Spinal cord (tissue), 10 donors: ENCODE measurements around the gene UBASH3B. TPM values are rescaled to one million over a fixed set of nuclear protein-coding genes. Genes with fewer than 3 reads are reported as not detected.
A peak's percentile ranks its signal among the peaks of the same experiment; 100 is the strongest.

Experiments used
- DNase-seq, 6 donors: peaks; one replicate each; pipeline versions ENCODE4 v3.0.0 to v3.0.0-alpha.2; 2013 to 2015; ENCODE audit warnings: low spot score in 6 of 6, low read depth in 4 of 6
- H3K27ac ChIP-seq: one replicate; pipeline ENCODE4 v1.5.1; 2013; ENCODE audit warnings: low read depth, low read length, control low read depth
- H3K27me3 ChIP-seq: one replicate; pipeline ENCODE4 v1.6.1; 2013; ENCODE audit warnings: low read length; ENCODE audit not compliant: control insufficient read depth, insufficient read depth
- H3K36me3 ChIP-seq: one replicate; pipeline ENCODE4 v1.6.1; 2013; ENCODE audit warnings: low read length; ENCODE audit not compliant: control insufficient read depth, insufficient read depth
- H3K4me1 ChIP-seq: one replicate; pipeline ENCODE4 v1.6.1; 2013; ENCODE audit warnings: low read length; ENCODE audit not compliant: control insufficient read depth, insufficient read depth
- H3K4me3 ChIP-seq: one replicate; pipeline ENCODE4 v1.5.1; 2013; ENCODE audit warnings: low read depth, low read length, control low read depth
- H3K9me3 ChIP-seq: one replicate; pipeline ENCODE4 v1.6.1; 2013; ENCODE audit warnings: low read length; ENCODE audit not compliant: control insufficient read depth, insufficient read depth
- WGBS: methylation state at CpG from one replicate; pipeline ENCODE4 v1.1.5; 2013; ENCODE audit warnings: missing lambda C conversion rate; ENCODE audit not compliant: insufficient coverage; 5-methylcytosine and 5-hydroxymethylcytosine counted together
- polyA plus RNA-seq, 2 donors: library from polyadenylated mRNA; unstranded; fragments of 120-200 nt; gene quantifications; one replicate each; pipeline ENCODE4 v1.2.1, GENCODE V29; 2013; ENCODE audit not compliant: insufficient read length in 2 of 2
- total RNA-seq, 2 donors: library from RNA; depleted of rRNA in 1 of 2; stranded (reverse); fragments of 120-200 nt in 1 of 2; fragments of >200 nt in 1 of 2; gene quantifications; one replicate each; pipeline versions ENCODE4 v1.2.3 to v1.2.4, GENCODE V29; 2013 to 2014
- donor health status: healthy.

Gene UBASH3B
- total and polyA plus RNA-seq, 4 donors: 6.0 to 17.2 (median 9.6) TPM

DNA sequence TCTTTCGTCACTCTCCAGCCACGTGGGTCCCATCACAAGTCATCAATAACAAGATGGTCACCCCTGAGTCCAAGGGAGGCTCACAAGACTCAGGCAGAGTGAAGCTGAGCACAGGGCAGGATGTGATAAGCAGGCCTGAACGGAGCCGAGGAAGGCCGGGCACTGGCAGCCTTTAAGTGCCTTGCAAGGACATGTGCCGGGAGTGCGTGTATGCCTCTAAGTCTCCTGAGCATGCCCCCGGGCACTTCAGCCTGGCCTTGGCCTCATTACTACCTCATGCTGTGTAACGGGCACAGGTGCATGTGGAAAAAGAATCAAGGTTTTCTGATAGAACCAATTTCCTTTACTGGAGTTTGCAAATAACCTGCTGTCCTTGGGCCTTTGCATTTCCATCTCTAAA is 55.8 kb downstream of the UBASH3B start:
- H3K4me3 ChIP-seq: no peak overlapping the region
- 89% methylated on average over 8 of the region's 9 CpGs for WGBS
- no peak overlapping the region for H3K27ac ChIP-seq
- H3K27me3 ChIP-seq: no peaks in the 10 kb centered on the region
- H3K9me3 ChIP-seq: no peaks in the 10 kb centered on the region
- DNase-seq: no peak
- no peaks in the 10 kb centered on the region for H3K36me3 ChIP-seq
- H3K4me1 ChIP-seq: peaks cover 11% of the 10 kb centered on the region

DNA sequence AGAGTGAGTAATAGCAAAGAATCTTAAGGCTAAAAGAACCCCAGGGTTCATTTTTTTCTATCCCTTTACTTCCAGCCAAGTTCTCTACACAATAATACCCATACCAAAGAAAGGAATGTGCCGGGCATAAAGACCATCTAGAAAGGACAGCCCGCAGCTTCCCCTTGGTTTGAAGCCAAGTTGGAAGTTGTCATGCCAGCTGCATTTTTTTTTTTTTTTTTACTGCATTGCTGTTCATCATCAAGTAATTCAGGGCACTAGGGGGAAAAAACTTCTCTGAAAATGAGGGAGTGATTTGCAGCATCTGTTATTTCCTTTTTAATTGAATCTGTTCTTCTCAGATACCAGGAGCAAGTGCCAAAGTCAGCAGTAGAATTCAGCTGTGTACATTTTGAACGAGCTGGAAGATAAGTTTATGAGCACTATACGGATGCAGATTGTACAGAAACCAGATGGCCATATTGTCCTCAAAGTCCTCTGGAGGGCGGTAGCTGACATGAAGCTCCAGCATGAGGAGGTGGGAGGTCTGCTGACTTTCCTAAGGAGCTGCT is 56.4 kb downstream of the UBASH3B start:
- Histone ChIP-seq H3K4me3 (no peak overlapping the region), H3K27ac (peak overlapping the region; percentile 33), H3K27me3 (no peaks in the 10 kb centered on the region), H3K9me3 (no peaks in the 10 kb centered on the region), H3K4me1 (peaks cover 11% of the 10 kb centered on the region), H3K36me3 (no peaks in the 10 kb centered on the region)
- WGBS: 32% methylated on average over 3 of the region's 5 CpGs
- DNase-seq: peak in 4 of 6 donors; percentile 28 to 94 (median 58)

DNA sequence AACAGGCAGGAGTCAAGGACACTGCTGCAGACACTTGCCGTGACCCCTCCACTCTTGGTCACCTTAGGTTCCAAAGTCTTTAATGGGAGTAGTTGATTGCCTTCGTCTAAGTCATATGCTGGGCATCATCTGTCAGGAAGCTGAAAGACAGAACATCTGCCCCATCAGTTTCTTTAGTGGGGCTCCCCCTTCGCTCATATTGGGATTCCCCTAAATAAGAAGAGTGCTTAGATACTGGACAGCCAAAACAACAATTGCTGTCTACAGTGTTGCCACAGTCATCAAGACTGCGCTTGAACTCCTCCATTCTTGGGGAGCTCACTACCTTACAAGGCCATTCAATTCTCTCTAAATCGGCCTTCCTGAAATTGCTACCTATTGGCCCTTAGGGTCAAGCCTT is 58.5 kb downstream of the UBASH3B start:
- H3K36me3 ChIP-seq: no peaks in the 10 kb centered on the region
- no peak overlapping the region for H3K27ac ChIP-seq
- peaks cover 11% of the 10 kb centered on the region for H3K4me1 ChIP-seq
- H3K9me3 ChIP-seq: no peaks in the 10 kb centered on the region
- WGBS: 100% methylated on average over 3 of the region's 5 CpGs
- DNase-seq: no peak
- no peaks in the 10 kb centered on the region for H3K27me3 ChIP-seq
- no peak overlapping the region for H3K4me3 ChIP-seq

DNA sequence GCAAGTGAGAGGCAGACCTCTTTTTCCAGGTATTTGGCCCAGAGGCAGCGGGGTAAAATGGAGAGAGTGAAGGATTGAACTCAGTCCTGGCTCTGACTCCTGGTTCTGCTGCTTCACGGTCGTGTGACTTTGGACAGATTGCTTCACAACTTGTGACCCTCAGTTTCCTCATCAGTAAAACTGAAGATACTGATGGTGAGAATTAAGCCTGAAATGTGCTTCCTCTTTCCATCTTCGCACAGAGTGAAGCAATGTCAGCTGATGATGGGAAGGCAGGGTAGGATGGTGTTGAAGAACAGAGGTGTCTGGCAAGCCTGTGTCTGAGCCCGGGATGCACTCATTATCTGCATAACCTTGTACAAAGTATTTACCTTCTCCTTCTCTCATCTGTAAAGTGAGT is 59.0 kb downstream of the UBASH3B start:
- H3K27me3 ChIP-seq: no peaks in the 10 kb centered on the region
- no peak overlapping the region for H3K27ac ChIP-seq
- WGBS: 93% methylated on average over 4 of the region's 5 CpGs
- no peaks in the 10 kb centered on the region for H3K9me3 ChIP-seq
- DNase-seq: no peak
- H3K36me3 ChIP-seq: no peaks in the 10 kb centered on the region
- H3K4me1 ChIP-seq: peaks cover 11% of the 10 kb centered on the region
- H3K4me3 ChIP-seq: no peak overlapping the region

DNA sequence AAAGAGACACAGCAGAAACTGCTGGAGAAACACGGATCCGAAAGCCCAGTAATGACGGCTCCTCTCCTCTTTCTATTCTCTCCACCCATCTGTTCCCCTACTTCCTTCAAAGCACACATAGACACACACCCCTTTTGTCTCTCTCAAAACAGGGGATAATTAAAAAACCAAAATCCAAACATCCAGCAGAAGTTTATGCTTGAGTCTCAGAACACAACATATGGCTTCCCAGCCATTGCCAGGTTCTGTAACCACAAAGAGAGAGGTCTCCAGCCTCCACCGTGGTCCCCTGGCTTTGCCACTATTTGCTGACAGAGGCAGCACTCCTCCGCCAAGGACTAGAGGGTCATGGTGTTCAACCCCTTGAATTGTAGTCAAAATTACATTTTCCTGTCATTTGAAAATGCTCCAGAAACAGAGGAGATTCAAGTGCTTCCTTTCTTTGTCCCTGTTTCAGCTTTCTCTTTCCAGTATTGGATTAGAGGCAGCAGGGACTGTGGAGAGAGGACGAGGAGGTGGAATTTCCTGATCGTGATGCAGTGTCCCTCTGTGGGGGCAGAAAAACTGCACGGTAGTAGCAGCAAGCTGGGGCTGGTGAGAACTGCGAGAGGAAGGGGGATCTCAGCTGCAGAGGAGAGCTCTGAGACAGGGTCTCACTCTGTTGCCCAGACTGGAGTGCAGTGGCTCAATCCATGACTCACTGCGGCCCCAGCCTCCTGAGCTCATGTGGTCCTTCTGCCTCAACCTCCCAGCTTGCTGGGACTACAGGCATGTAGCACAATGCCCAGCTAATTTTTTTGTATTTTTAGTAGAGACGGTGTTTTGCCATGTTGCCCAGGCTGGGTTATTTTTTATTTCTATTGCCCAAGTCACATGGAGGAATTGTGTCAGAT is 60.3 kb downstream of the UBASH3B start:
- no peaks in the 10 kb centered on the region for H3K36me3 ChIP-seq
- H3K27me3 ChIP-seq: no peaks in the 10 kb centered on the region
- H3K9me3 ChIP-seq: no peaks in the 10 kb centered on the region
- WGBS: 73% methylated on average over 10 of the region's 11 CpGs
- peak in 1 of 6 donors; percentile 70 for DNase-seq
- H3K27ac ChIP-seq: peak overlapping the region; percentile 45
- peaks cover 11% of the 10 kb centered on the region for H3K4me1 ChIP-seq
- H3K4me3 ChIP-seq: no peak overlapping the region

DNA sequence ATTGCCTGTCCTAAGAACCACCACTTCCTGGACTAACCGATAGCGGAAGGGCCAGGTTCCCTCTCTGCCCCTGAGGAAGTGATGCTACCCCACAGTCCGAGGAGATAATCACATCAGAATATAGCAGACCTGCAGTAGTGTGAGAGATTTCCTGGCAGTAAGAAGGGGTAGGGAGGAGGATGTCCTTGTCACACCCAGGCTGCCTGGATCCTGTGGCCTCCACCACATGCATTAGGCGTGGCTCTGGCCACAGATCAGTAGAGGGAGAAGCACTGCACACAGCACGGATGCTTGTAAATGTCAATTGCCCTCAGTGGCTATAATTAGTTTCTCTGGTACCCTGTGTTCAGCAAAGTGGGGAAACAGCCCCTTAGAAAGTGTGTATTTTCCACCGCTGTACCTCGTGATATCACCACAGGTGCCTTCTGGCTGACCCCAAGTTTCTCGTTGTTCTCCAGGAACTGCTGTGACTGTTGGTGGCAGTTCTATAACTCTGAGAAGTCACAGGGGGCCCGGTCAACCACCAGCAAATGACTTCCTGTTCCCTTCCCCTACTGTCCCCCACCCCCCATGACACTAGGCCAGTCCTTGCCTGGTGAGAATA is 61.8 kb downstream of the UBASH3B start:
- DNase-seq: no peak
- WGBS: 67% methylated on average over 6 of the region's 9 CpGs
- Histone ChIP-seq H3K4me1 (peaks cover 4% of the 10 kb centered on the region), H3K27ac (no peak overlapping the region), H3K36me3 (no peaks in the 10 kb centered on the region), H3K9me3 (no peaks in the 10 kb centered on the region), H3K27me3 (no peaks in the 10 kb centered on the region), H3K4me3 (no peak overlapping the region)

DNA sequence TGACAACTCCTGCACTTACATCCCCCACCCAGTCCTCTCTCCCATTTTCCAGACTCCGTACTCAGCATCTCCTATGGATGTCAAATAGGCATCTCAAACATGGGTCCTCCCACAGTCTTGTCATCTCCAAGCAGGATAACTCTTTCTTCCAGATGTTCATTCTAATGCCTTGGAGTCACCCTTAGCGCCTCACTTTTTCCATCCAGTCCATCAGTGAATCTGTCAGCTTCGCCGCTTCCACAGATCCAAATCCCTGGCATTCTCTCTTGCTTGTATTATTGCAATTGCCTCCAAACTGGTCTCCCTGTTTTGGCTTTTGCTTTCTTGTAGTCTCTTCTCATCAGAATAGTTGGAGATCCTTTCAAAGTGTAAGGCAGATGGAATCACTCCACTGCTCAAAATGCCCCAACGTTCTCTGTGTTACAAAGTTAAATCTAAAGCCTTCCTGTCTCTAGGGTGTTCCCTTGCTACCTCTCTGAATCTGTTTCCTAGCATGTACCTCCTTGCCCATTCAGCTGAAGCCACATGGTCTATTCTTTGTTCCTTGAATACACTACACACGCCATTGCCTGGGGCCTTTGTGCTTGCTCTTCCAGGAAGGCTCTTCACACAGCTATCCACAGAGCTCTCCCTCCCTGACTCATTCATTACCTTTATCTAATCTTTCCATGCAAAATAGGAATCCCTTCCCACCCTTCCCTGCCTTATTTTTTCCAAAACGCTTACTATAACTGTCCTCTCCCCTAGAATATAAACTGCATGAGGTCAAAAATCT is 64.8 kb downstream of the UBASH3B start:
- 84% methylated on average over 6 of the region's 7 CpGs for WGBS

DNA sequence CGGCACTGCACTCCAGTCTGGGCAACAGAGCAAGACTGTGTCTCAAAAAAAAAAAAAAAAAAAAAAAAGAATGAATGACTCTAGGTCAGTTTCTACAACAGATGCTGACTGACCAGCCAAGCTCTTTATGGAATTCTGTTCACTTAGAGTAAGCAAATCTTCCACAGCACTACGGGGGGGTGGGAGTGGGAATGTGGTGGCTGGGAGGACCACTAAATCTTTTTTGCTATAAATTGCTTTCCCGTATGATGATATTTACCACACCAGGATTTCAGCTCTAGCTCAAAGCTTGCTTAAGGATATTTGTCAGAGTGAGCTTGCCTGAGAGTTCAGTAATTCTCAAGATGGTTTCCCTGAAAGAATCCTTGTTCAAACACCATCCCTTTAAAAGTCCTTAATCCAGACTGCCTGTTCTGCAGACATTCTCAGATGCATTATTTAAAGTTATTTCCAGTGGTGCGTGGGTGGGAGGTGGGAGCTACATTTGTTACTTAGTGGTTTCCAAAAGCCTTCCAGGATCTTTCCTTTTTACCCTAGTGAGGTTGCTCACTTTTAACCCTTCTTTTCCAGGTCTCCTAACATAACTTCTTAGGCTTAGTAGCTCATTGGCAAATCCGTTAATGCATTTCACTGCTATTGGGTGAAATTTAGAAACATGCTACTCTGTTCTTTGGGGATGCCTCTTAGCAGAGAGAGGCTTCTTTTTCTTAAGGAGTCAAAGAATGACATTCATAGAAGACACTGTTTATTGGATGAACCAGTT is 65.9 kb downstream of the UBASH3B start:
- peak in 1 of 6 donors; percentile 23 for DNase-seq
- Histone ChIP-seq H3K9me3 (no peaks in the 10 kb centered on the region), H3K4me3 (no peak overlapping the region), H3K27me3 (no peaks in the 10 kb centered on the region), H3K27ac (peak overlapping the region; percentile 31), H3K4me1 (no peaks in the 10 kb centered on the region), H3K36me3 (no peaks in the 10 kb centered on the region)
- 83% methylated on average over 1 of the region's 5 CpGs for WGBS

More for the DNA sequence above, 64.8 kb downstream of the UBASH3B start:
- Histone ChIP-seq H3K4me1 (no peaks in the 10 kb centered on the region), H3K4me3 (no peak overlapping the region), H3K36me3 (no peaks in the 10 kb centered on the region), H3K27ac (no peak overlapping the region), H3K9me3 (no peaks in the 10 kb centered on the region), H3K27me3 (no peaks in the 10 kb centered on the region)
- no peak for DNase-seq

DNA sequence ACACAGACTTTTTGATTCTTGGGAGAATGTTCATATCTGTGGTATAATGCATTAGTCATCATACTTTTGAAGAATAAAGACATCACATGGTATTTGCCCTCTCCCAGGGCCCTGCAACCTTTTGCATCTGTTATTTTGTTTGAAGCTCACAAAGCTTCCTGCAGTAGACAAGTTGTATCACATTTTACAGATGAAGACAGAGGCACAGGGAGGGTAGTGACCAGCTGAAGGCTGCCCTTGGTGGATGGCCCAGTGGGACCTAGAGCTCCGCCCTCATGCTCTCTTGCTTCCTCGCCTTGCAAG is 66.4 kb downstream of the UBASH3B start:
- Histone ChIP-seq H3K4me1 (peaks cover 2% of the 10 kb centered on the region), H3K27me3 (no peaks in the 10 kb centered on the region), H3K4me3 (no peak overlapping the region), H3K9me3 (no peaks in the 10 kb centered on the region), H3K27ac (peak overlapping the region; percentile 31), H3K36me3 (no peaks in the 10 kb centered on the region)
- 95% methylated on average over 2 of the region's 2 CpGs for WGBS
- DNase-seq: no peak
